Stimulated activated memory B cell treated with anti-CD40 and anti-IgM and Interleukin-4, amounts not matched to agents 10 μg/mL and 1 μg/mL and 100 μg/mL, for 72 hours (primary cell): ENCODE data around the gene OTOP3.

Source experiments
- ATAC-seq: fragments of 150-1000 bp; cut with Tn5 transposase; 2 replicates; pipeline ENCODE4 v1.10.0; 2021
- H3K27ac Mint-ChIP-seq: one replicate; pipeline ENCODE4 v1.8.0; 2022; ENCODE audit warnings: mild to moderate bottlenecking, mixed read lengths
- H3K27me3 Mint-ChIP-seq: one replicate; pipeline ENCODE4 v1.8.0; 2022; ENCODE audit warnings: mixed read lengths
- H3K36me3 Mint-ChIP-seq: one replicate; pipeline ENCODE4 v1.8.0; 2022; ENCODE audit warnings: mixed read lengths
- H3K4me1 Mint-ChIP-seq: one replicate; pipeline ENCODE4 v1.8.0; 2022; ENCODE audit warnings: mixed read lengths
- H3K4me3 Mint-ChIP-seq: one replicate; pipeline ENCODE4 v1.8.0; 2022; ENCODE audit warnings: mild to moderate bottlenecking, moderate library complexity, mixed read lengths
- H3K9me3 Mint-ChIP-seq: one replicate; pipeline ENCODE4 v1.8.0; 2022; ENCODE audit warnings: mixed read lengths

The OTOP3 gene

DNA sequence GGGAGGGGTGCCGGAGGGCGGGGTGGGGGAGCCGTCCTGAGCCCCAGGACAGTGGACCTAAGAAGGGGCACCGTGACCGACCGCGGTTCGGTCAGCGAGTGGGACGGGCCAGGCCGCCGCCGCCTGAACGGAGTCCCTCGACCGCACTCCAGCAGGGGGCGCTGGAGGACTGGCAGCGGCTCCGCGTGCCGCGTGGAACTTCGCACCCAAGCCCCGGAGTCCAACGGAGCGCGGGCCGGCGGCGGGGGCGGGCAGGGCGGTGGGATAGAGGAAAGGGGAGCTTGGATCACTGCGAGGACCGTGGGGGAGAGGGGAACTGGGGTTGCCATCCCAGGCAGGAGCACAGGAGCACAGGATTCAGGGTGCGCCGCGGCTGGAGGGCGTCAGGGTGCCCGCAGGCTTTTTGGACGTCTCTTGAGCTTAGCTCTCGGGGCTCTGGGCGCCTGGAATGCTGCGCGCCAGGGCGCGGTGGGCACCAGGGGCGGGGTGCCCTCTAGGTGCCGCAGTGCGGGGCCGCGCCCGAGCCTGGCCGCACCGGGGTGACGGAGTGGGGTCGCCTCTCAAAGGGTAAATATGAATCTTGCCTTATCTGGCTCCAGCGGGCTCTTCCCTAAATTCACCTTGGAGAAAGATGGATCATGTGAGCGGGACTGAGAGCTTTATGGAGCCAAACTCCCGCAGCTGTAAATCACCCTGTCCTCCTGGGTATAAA lies 12.0 kb upstream of the OTOP3 start:
- Mint-ChIP-seq H3K9me3 (no peaks in the 10 kb centered on the region), H3K4me1 (peaks cover 24% of the 10 kb centered on the region), H3K36me3 (no peaks in the 10 kb centered on the region), H3K27me3 (peaks cover 92% of the 10 kb centered on the region), H3K4me3 (no peak overlapping the region), H3K27ac (no peak overlapping the region)
- peak; percentile 56 for ATAC-seq

DNA sequence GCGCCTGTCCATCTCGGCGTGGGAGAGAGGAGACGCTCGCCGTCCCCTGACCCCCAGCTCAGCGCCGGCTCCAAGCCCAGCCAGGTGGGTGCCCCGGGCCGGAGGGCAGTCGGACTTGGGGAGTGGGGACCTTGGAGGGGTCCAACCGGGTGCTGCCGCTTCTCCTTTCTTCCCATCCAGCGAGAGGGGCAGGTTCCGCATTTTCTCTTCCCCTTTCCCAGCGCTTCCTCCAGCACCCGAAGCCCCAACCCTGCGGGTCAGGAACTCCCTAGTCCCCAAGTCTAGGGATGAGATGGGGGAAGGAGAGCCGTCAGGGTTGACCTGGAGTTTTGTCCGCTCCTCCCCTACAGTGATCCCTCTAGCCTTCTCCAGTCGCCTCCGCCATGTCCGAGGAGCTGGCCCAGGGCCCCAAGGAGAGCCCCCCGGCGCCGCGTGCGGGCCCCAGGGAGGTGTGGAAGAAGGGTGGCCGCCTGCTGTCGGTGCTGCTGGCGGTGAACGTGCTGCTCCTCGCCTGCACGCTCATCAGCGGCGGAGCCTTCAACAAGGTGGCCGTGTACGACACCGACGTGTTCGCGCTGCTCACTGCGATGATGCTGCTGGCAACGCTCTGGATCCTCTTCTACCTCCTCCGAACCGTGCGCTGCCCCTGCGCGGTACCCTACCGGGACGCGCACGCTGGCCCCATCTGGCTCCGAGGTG lies 11.3 kb upstream of the OTOP3 start, which contains the start of gene OTOP2:
TSS of gene OTOP2 (plus strand) at position 24 of the 699 bp plus-strand sequence. CDS start at position 384, 360 bp downstream.
- H3K9me3 Mint-ChIP-seq, result no peaks in the 10 kb centered on the region
- no peaks in the 10 kb centered on the region for H3K36me3 Mint-ChIP-seq
- peak within 1 kb of the TSS; percentile 52 for H3K4me3 Mint-ChIP-seq
- H3K27ac Mint-ChIP-seq, result no peak within 1 kb of the TSS
- ATAC-seq, result no peak
- H3K4me1 Mint-ChIP-seq, result peaks cover 24% of the 10 kb centered on the region
- H3K27me3 Mint-ChIP-seq, result peaks cover 92% of the 10 kb centered on the region

GRCh38 chr17:74925242-74925641 lies 10.5 kb upstream of the OTOP3 start:
- Mint-ChIP-seq H3K27me3 (peaks cover 92% of the 10 kb centered on the region), H3K4me3 (no peak overlapping the region), H3K4me1 (peaks cover 24% of the 10 kb centered on the region), H3K36me3 (no peaks in the 10 kb centered on the region), H3K9me3 (no peaks in the 10 kb centered on the region), H3K27ac (no peak overlapping the region)
- no peak for ATAC-seq

- H3K27me3 Mint-ChIP-seq, result peaks cover 99% of the 10 kb centered on the region
- no peak overlapping the region for H3K27ac Mint-ChIP-seq
- no peaks in the 10 kb centered on the region for H3K9me3 Mint-ChIP-seq
- no peaks in the 10 kb centered on the region for H3K36me3 Mint-ChIP-seq
- peaks cover 11% of the 10 kb centered on the region for H3K4me1 Mint-ChIP-seq
- no peak overlapping the region for H3K4me3 Mint-ChIP-seq
- no peak for ATAC-seq
Observed at GRCh38 chr17:74928786-74929185, 6.9 kb upstream of the OTOP3 start.

DNA sequence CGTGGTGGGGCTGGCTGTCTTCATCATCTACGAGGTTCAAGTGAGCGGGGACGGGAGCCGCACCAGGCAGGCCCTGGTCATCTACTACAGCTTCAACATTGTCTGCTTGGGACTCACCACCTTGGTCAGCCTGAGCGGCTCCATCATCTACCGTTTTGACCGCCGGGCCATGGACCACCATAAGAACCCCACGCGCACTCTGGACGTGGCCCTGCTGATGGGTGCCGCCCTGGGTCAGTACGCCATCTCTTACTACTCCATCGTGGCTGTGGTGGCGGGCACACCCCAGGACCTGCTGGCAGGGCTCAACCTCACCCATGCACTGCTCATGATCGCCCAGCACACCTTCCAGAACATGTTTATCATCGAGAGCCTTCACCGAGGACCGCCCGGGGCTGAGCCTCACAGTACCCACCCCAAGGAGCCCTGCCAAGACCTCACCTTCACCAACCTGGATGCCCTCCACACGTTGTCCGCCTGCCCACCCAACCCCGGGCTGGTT lies 5.1 kb upstream of the OTOP3 start:
- H3K36me3 Mint-ChIP-seq, result no peaks in the 10 kb centered on the region
- H3K4me1 Mint-ChIP-seq, result no peaks in the 10 kb centered on the region
- no peak overlapping the region for H3K4me3 Mint-ChIP-seq
- no peak overlapping the region for H3K27ac Mint-ChIP-seq
- H3K9me3 Mint-ChIP-seq, result no peaks in the 10 kb centered on the region
- H3K27me3 Mint-ChIP-seq, result peaks cover 97% of the 10 kb centered on the region
- ATAC-seq, result no peak

- H3K9me3 Mint-ChIP-seq, result no peaks in the 10 kb centered on the region
- H3K4me1 Mint-ChIP-seq, result no peaks in the 10 kb centered on the region
- no peaks in the 10 kb centered on the region for H3K36me3 Mint-ChIP-seq
- peaks cover 87% of the 10 kb centered on the region for H3K27me3 Mint-ChIP-seq
- H3K4me3 Mint-ChIP-seq, result no peak overlapping the region
- no peak for ATAC-seq
- no peak overlapping the region for H3K27ac Mint-ChIP-seq
Observed at GRCh38 chr17:74935048-74935447, 650 bp upstream of the OTOP3 start.

GRCh38 chr17:74936470-74936799 lies 737 bp downstream of the OTOP3 start:
- H3K4me1 Mint-ChIP-seq, result no peaks in the 10 kb centered on the region
- no peak overlapping the region for H3K27ac Mint-ChIP-seq
- H3K36me3 Mint-ChIP-seq, result no peaks in the 10 kb centered on the region
- H3K9me3 Mint-ChIP-seq, result no peaks in the 10 kb centered on the region
- no peak for ATAC-seq
- no peak overlapping the region for H3K4me3 Mint-ChIP-seq
- H3K27me3 Mint-ChIP-seq, result peaks cover 85% of the 10 kb centered on the region

GRCh38 chr17:74937064-74938051 lies 1.7 kb downstream of the OTOP3 start:
- Mint-ChIP-seq H3K27ac (no peak overlapping the region), H3K4me3 (no peak overlapping the region), H3K9me3 (no peaks in the 10 kb centered on the region), H3K27me3 (peaks cover 86% of the 10 kb centered on the region), H3K4me1 (no peaks in the 10 kb centered on the region), H3K36me3 (no peaks in the 10 kb centered on the region)
- ATAC-seq, result no peak

DNA sequence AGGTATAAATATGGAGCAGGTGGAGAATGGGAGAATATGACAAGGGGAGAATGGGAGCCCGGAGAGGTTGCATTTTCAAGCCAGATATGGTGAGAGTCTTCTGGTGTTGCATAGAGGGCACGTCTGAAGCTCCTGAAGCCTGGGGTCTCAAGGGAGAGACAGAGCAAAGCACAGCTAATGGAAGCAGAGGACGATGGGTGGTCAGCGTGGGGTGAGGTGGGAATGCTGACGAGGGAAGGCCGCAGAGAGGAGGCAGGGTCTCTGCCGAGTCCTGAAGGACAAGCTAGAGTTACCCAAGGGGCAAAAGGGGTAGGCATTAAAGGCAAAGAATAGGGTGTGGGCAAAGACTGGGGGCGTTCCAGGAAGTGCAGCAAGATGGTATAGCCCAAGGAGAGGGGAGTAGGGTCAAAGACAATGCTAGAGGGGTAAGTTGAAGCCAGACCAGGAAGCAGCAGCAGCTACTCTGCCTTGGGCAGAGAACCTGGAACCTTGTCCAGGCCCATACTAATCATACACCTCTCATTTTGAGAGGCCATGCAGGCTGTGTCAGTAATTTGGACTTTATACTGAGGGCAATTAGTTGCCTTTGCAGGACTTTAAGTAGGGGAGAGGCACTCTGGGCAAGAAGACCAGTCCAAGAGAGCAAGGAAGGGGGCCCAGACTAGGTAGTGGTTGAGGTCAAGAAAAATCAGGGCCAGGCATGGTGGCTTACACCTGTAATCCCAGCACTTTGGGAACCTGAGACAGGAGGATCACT lies 2.7 kb downstream of the OTOP3 start:
- H3K9me3 Mint-ChIP-seq, result no peaks in the 10 kb centered on the region
- no peak overlapping the region for H3K27ac Mint-ChIP-seq
- ATAC-seq, result no peak
- H3K36me3 Mint-ChIP-seq, result no peaks in the 10 kb centered on the region
- H3K27me3 Mint-ChIP-seq, result peaks cover 86% of the 10 kb centered on the region
- no peaks in the 10 kb centered on the region for H3K4me1 Mint-ChIP-seq
- no peak overlapping the region for H3K4me3 Mint-ChIP-seq

- ATAC-seq, result no peak
- H3K9me3 Mint-ChIP-seq, result no peaks in the 10 kb centered on the region
- H3K4me1 Mint-ChIP-seq, result no peaks in the 10 kb centered on the region
- peaks cover 84% of the 10 kb centered on the region for H3K27me3 Mint-ChIP-seq
- H3K27ac Mint-ChIP-seq, result no peak overlapping the region
- H3K36me3 Mint-ChIP-seq, result no peaks in the 10 kb centered on the region
- no peak overlapping the region for H3K4me3 Mint-ChIP-seq
Observed at GRCh38 chr17:74939534-74939933, 3.8 kb downstream of the OTOP3 start.

DNA sequence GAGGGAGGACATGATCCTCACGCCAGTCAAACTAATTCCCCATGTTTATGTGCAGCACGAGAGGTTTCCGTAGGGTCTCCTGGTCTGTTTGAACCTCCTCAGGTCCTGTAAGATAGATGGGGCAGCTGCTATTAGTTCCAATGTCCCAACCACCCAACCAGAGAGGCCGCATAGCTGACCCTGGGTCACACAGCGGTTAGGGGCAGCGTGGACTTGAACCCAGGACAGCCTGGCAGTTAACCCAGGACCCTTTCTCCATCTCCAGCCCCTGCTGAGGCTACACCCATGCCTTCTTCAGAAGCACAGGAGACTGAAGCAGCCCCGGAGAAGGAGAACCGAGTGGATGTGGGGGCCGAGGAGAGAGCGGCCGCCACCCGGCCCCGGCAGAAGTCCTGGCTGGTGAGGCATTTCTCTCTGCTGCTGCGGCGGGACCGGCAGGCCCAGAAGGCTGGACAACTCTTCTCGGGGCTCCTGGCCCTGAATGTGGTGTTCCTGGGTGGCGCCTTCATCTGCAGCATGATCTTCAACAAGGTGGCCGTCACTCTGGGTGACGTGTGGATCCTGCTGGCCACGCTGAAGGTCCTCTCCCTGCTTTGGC lies 5.5 kb downstream of the OTOP3 start:
- H3K27me3 Mint-ChIP-seq, result peaks cover 73% of the 10 kb centered on the region
- ATAC-seq, result no peak
- H3K4me3 Mint-ChIP-seq, result no peak overlapping the region
- H3K36me3 Mint-ChIP-seq, result no peaks in the 10 kb centered on the region
- no peaks in the 10 kb centered on the region for H3K9me3 Mint-ChIP-seq
- no peak overlapping the region for H3K27ac Mint-ChIP-seq
- H3K4me1 Mint-ChIP-seq, result peaks cover 9% of the 10 kb centered on the region

DNA sequence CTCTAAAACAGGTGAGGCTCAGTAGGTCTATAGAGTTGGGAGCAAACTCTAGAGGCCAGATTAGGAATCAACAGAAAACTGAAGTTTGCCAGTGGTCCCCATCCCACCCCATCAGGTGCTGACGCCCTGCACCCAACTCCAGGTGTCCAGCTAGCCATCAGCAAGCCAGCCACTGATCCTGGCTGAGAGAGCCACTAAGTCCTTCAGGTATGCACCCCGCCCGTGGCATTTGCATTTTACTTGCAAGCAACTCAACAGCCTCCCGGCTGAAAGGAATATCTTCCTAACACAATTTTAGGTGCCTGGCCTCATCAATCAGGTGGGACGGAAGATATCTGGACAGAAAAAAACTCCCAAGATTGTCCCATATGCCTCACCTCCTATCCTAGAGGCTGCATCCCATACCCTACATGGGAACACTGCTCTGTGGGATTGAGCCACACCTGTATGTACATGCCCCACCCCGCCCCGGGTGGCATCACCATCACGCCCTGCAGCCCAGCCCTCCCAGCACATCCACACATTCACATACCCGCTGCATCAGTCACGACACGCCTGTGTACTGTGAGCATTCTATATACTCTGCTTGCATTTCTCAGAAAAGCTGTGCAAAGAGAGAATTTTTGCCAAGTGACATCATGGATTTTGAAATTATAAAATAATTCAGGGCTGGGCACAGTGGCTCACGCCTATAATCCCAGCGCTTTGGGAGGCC lies 8.3 kb downstream of the OTOP3 start:
- no peak overlapping the region for H3K4me3 Mint-ChIP-seq
- no peaks in the 10 kb centered on the region for H3K9me3 Mint-ChIP-seq
- H3K27me3 Mint-ChIP-seq, result peaks cover 62% of the 10 kb centered on the region
- ATAC-seq, result no peak
- no peaks in the 10 kb centered on the region for H3K36me3 Mint-ChIP-seq
- peaks cover 9% of the 10 kb centered on the region for H3K4me1 Mint-ChIP-seq
- H3K27ac Mint-ChIP-seq, result no peak overlapping the region

DNA sequence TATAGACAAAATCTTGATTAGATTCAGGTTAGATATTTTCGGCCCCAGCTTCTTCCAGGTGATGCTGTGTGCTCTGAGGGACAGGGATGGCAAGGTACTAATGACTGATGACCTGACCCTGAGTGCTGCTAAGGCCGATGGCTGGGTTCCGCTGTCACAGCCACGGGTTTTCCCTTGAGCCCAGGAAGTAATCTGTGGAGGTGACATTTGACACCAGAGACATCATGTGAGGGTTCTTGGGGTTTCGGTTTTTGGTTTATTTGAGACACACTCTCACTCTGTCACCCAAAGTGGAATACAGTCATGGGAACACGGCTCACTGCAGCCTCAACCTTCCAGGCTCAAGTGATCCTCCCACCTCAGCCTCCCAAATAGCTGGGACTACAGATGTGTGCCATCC lies 9.8 kb downstream of the OTOP3 start:
- peak; percentile 74 for ATAC-seq
- Mint-ChIP-seq H3K4me1 (peaks cover 9% of the 10 kb centered on the region), H3K36me3 (no peaks in the 10 kb centered on the region), H3K4me3 (peak overlapping the region; percentile 45), H3K27ac (peak overlapping the region; percentile 60), H3K9me3 (no peaks in the 10 kb centered on the region), H3K27me3 (peaks cover 53% of the 10 kb centered on the region)

- no peak overlapping the region for H3K4me3 Mint-ChIP-seq
- peaks cover 9% of the 10 kb centered on the region for H3K4me1 Mint-ChIP-seq
- no peak for ATAC-seq
- peaks cover 42% of the 10 kb centered on the region for H3K27me3 Mint-ChIP-seq
- no peaks in the 10 kb centered on the region for H3K36me3 Mint-ChIP-seq
- no peak overlapping the region for H3K27ac Mint-ChIP-seq
- no peaks in the 10 kb centered on the region for H3K9me3 Mint-ChIP-seq
Observed at GRCh38 chr17:74946641-74947040, 10.9 kb downstream of the OTOP3 start.
